GM20431 (cell line): ENCODE data around the gene CDKAL1.

ENCODE experiments used
- in situ Hi-C: fragments of 300-500 bp; cut with MseI, MboI; formaldehyde crosslinking; loops from one replicate; pipeline ENCODE4 v1.15.0; 2020; ENCODE audit warnings: low sequenced_read_pairs; ENCODE audit not compliant: unreplicated experiment

The CDKAL1 gene

GRCh38 chr6:20965276-20965675 lies 431.0 kb downstream of the CDKAL1 start:
- in situ Hi-C loops = no loop called here

- in situ Hi-C loops = no loop called here
Measured at GRCh38 chr6:20965915-20966314, 431.7 kb downstream of the CDKAL1 start.

GRCh38 chr6:20969551-20969950 lies 435.3 kb downstream of the CDKAL1 start:
- in situ Hi-C loops = no loop called here

DNA sequence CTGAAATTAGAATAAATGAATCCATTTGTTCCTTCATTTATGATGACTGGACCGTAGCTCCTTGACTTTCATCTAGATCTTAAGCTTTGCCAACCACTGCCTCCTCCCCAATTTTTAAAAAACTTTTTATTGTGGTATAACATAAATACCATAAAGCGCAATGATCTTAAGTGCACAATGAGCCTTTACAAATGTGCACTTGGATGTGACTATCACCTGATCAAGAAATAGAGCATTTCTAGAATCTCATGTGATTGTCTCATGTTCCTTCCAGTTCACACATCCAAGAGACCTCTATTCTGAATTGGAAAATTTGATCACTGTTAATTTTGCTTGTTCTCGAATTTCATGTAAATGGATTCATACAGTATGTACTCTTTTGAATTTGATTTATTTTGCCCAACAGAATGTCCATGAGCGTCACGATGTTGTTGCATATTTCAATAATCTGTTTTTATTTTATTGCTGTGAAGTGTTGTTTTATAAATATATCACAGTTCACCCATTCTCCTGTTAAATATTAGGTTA lies 442.2 kb downstream of the CDKAL1 start:
- in situ Hi-C loops = no loop called here

DNA sequence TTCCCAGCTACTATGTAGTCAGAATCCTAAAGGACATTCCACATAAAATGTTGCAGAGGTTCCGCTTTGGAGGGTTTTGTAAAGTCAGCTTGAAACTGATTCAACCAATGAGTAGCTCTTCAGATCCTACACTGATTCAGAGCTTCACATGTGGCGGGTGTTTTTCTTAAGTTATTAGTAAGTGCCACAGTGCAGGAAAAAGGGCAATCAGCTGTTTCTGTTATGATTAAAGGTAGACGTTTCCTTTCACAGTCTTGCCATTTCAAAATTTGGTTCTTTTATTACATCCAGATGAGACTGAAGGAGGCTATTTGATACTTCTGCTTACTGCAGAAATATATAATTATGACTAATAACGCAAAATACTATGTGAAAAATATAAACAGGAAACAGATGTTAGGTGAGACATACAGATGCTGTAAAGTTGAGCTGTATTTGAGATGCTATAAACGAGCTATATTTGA lies 443.9 kb downstream of the CDKAL1 start:
- in situ Hi-C loops = no loop called here

- in situ Hi-C loops = no loop called here
Measured at GRCh38 chr6:20979076-20979475, 444.8 kb downstream of the CDKAL1 start.

DNA sequence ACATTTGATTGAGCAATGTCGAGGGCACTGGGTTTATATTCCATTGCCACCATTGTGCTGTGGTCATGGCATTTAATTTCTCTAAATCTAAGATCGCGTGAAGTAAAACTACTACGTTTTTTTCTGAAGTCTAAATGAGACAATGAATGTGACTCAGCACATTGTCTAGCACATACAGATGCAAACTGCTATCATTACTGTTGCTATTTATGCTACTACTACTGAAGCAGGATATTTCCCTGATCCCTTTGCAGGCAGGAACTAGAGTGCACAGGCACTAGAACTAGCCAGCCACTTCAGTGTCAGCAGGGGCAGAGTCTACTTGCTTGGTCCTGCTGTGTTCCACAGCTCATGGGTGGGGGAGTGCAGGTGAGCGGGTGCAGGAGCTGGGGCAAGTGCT lies 449.7 kb downstream of the CDKAL1 start:
- in situ Hi-C loops = no loop called here

DNA sequence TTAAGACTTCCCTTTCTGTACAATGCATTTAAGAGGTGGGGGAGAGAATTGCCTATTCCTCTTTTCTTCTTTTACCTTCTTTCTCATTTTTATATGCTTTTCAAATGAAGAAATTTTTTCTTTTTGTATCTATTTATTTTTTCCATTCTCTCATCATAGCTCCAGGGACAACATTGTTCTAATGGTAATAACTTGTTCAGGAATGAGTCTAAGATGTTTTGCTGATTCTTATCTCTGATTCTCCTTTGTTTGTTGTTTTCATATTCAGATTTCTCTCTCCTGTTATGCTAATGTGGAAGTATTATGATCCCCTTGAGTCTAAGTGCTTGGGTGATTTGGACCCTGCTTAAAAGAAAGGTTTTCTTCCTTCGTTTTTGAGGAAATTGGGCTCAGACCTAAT lies 451.6 kb downstream of the CDKAL1 start:
- in situ Hi-C loops = no loop called here

- in situ Hi-C loops = no loop called here
Measured at GRCh38 chr6:20991910-20992309, 457.7 kb downstream of the CDKAL1 start.

- in situ Hi-C loops = no loop called here
Measured at GRCh38 chr6:20996099-20996498, 461.8 kb downstream of the CDKAL1 start.

GRCh38 chr6:20997143-20997769 lies 463.0 kb downstream of the CDKAL1 start:
- in situ Hi-C loops = no loop called here

- in situ Hi-C loops = no loop called here
Measured at GRCh38 chr6:20997770-20998147, 463.5 kb downstream of the CDKAL1 start.

DNA sequence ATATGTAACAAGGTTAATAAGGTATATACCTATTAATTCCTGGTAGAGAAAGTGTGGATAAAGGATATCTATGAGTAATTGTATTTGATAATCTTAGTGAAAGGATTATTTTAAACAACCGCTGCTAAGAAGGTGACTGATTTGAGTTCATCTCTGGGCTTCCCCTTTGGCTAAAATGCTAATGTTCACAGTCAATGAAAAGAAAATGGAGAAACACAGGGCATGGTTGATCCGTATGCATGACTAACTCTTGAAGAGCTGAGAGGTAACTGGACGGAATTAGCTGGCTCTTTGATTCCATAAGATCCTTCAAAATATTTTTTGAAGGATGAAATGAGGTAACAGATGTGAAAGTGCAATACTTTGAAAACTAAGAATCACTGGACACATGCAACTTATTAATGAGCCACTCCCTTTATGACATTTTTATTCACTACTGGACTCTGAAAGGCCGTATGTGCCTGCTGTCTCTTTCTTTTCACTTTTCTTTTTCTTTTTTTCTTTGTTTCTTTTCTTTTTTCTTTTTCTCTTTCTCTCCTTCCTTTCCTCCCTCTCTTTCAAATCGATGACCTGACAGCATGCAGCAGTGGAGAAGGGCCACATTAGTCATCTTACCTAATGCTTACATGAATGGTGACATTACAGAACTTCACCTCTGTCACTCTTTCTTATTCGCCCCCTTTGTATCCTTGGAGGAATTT lies 464.6 kb downstream of the CDKAL1 start:
- in situ Hi-C loops = no loop called here

GRCh38 chr6:21000331-21000801 lies 466.1 kb downstream of the CDKAL1 start:
- in situ Hi-C loops = no loop called here

DNA sequence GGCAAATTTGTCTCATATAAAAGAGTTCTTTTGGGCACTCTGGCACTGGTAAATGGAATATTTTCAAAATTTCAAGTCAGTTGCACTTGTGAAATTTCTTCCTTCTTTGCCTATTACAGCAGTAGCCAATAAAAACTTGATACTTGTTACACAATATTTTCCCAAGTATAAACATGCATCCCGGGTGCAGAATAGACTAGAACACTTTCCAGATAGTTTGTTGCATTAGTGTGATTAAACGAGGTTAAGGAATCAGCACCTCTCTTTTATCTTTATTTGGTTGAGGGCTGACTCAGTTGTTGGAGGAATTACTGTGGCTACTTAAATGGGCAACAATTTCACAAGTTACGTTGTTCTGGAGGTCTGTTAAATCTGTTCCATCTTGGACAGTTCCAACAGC lies 467.5 kb downstream of the CDKAL1 start:
- in situ Hi-C loops = no loop called here

DNA sequence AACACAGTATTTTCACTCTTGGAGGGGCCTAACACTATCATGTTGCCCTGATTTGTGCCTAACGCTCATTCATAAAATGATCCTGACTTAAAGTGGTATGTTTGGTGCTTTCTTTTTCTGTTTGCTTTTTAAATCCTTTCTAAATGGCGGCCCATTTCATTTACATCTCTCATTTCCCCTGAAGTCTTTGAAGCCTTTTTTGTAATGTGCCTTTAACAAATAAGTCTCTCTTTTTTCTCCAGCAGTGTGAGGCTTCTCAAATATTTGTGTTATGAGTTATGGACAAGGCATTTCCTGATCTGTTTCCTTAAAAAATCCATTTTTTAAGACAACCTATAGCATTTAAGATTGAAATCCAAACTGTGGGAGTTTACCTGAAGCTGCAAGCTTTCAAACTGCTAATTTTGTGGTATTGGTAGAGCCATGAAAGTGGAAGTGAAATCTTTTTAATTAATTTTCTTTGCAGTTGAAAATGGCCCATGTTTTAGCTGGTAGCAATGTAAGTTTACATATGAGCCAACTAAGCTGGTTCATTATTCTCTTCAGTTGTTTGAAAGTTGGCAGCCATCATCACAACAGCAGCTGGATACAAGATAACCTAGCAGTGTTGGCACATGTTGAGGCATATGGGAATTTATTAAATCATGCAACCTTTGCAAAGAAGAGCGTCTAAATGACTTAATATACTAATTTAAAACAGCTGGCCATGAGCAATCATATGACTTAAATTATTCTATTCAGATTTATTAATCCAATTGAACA lies 469.7 kb downstream of the CDKAL1 start:
- in situ Hi-C loops = no loop called here

- in situ Hi-C loops = no loop called here
Measured at GRCh38 chr6:21005816-21006570, 471.7 kb downstream of the CDKAL1 start.

DNA sequence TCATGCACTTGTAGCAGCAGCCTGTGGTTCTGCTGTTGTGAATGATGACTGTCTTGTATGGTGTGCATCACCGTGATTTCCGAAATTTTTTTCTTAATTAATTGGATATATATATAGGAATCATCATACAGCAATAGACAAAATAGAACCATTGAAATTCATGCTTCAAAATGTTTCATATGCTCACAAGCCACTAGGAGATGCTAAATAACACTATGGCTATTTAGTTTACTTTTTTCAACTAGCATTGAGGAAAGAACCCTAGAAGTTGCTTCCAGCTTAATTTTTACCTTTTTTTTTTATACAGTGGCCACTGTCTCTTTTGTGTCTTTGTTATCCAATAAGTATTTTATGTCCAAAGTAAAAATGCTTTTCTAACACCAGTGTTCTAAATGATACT lies 485.4 kb downstream of the CDKAL1 start:
- in situ Hi-C loops = no loop called here

- in situ Hi-C loops = no loop called here
Measured at GRCh38 chr6:21022343-21023107, 488.3 kb downstream of the CDKAL1 start.
